K562 (cell line): ENCODE measurements around the gene CLCNKA. TPM values are rescaled to one million over a fixed set of nuclear protein-coding genes. Genes with fewer than 3 reads are reported as not detected.

Experiments
- AFF1 ChIP-seq, 2 experiments: fragments of 450-650 bp; IDR thresholded peaks; 2 replicates each; pipeline ENCODE4 v1.6.1; 2018; ENCODE audit warnings: mild to moderate bottlenecking in 2 of 2, low read depth in 1 of 2; ENCODE audit not compliant: partially characterized antibody in 2 of 2
- DACH1 ChIP-seq: fragments of 450-650 bp; IDR thresholded peaks from 2 replicates; pipeline ENCODE4 v1.6.1; 2018; ENCODE audit not compliant: partially characterized antibody
- E2F5 ChIP-seq: sonication (generic); formaldehyde crosslinking; IDR thresholded peaks from 2 replicates; pipeline ENCODE4 v1.8.0; 2022; ENCODE audit warnings: mild to moderate bottlenecking, missing genetic modification reagents
- FOXA1 ChIP-seq: fragments of 450-650 bp; IDR thresholded peaks from 2 replicates; pipeline ENCODE4 v1.6.1; 2016; ENCODE audit warnings: mild to moderate bottlenecking, borderline replicate concordance
- GABPB1 ChIP-seq: sonication (generic); formaldehyde crosslinking; IDR thresholded peaks from 2 replicates; pipeline ENCODE4 v1.8.0; 2022; ENCODE audit warnings: mild to moderate bottlenecking, missing genetic modification reagents
- KLF16 ChIP-seq: IDR thresholded peaks from 2 replicates; pipeline ENCODE4 v1.6.1; 2016; ENCODE audit warnings: antibody characterized with exemption
- LARP7 ChIP-seq: fragments of 450-650 bp; IDR thresholded peaks from 2 replicates; pipeline ENCODE4 v1.6.1; 2016
- NFRKB ChIP-seq: fragments of 450-650 bp; IDR thresholded peaks from 2 replicates; pipeline ENCODE4 v1.6.1; 2016; ENCODE audit warnings: low read depth
- PRMT5 ChIP-seq: sonication (generic); formaldehyde crosslinking; IDR thresholded peaks from 2 replicates; pipeline ENCODE4 v1.5.0; 2020; ENCODE audit warnings: missing genetic modification reagents
- SLC30A9 ChIP-seq: fragments of 250-450 bp; sonication (Bioruptor Pico); IDR thresholded peaks from 2 replicates; pipeline ENCODE4 v1.8.0; 2022; ENCODE audit warnings: mild to moderate bottlenecking, moderate library complexity
- SMARCC2 ChIP-seq: fragments of 450-650 bp; IDR thresholded peaks from 2 replicates; pipeline ENCODE4 v1.6.1; 2017; ENCODE audit warnings: antibody characterized with exemption, moderate library complexity, mild to moderate bottlenecking, low read depth
- SMARCE1 ChIP-seq: fragments of 450-650 bp; IDR thresholded peaks from 2 replicates; pipeline ENCODE4 v1.7.1; 2016; ENCODE audit warnings: mild to moderate bottlenecking
- SNRNP70 ChIP-seq: fragments of 200-400 bp; formaldehyde crosslinking; optimal IDR thresholded peaks from 2 replicates; pipeline ENCODE3; 2017; ENCODE audit warnings: low read depth, low read length
- TAF7 ChIP-seq: fragments of 450-650 bp; IDR thresholded peaks from 2 replicates; pipeline ENCODE4 v1.6.1; 2016; ENCODE audit warnings: missing genetic modification characterization, missing compliant biosample characterization
- TBP ChIP-seq: optimal IDR thresholded peaks from 2 replicates; pipeline ENCODE3; 2011; ENCODE audit warnings: low read depth, low read length, improper control_type of control experiment
- ZNF431 ChIP-seq: sonication (generic); formaldehyde crosslinking; IDR thresholded peaks from 2 replicates; pipeline ENCODE4 v1.8.0; 2022; ENCODE audit warnings: mild to moderate bottlenecking, missing genetic modification reagents
- ZNF764 ChIP-seq: fragments of 250-450 bp; sonication (Bioruptor Pico); IDR thresholded peaks from 2 replicates; pipeline ENCODE4 v1.4.0; 2020; ENCODE audit warnings: low read depth, mild to moderate bottlenecking, moderate library complexity
- ZNF766 ChIP-seq: fragments of 200-800 bp; sonication (Bioruptor generic); conservative IDR thresholded peaks from 2 replicates; pipeline ENCODE4 v1.6.1; 2016; ENCODE audit warnings: missing genetic modification characterization, missing compliant biosample characterization
- polyA plus RNA-seq, 8 experiments: library from polyadenylated mRNA; depleted of rRNA in 4 of 8; stranded (reverse) in 5 of 8; unstranded in 3 of 8; fragments of >200 nt; fragmentation: Nextera tagmentation in 2 of 8; fragmentation: Illumina TruSeq in 1 of 8; extraction: Ambion mirVana in 2 of 8; extraction: Trizol in 1 of 8; gene quantifications; 2 replicates each; pipeline versions ENCODE4 v1.2.1 to v1.2.3, GENCODE V29; 2011 to 2014; ENCODE audit warnings: inconsistent platforms in 1 of 8, missing spikeins in 1 of 8
- total RNA-seq, 7 experiments: library from RNA; depleted of rRNA in 6 of 7; stranded (reverse); fragments of >200 nt in 6 of 7; fragmentation: Illumina TruSeq in 2 of 7; extraction: Trizol in 2 of 7; gene quantifications; 2 replicates each; pipeline versions ENCODE4 v1.2.1 to v1.2.3, GENCODE V29; 2011 to 2021; ENCODE audit warnings: low replicate concordance in 1 of 7
- TF ChIP-seq, protein P1 (sequence below): fragments of 250-450 bp; sonication (Bioruptor Pico); IDR thresholded peaks from 2 replicates; pipeline ENCODE4 v1.6.1; 2021; ENCODE audit warnings: mild to moderate bottlenecking
- TF ChIP-seq, protein P2 (sequence below): fragments of 450-650 bp; IDR thresholded peaks from 2 replicates; pipeline ENCODE4 v1.6.1; 2016; ENCODE audit warnings: low read depth, mild to moderate bottlenecking, moderate library complexity
- TF ChIP-seq, protein P3 (sequence below): fragments of 450-650 bp; IDR thresholded peaks from 2 replicates; pipeline ENCODE4 v1.6.1; 2018; ENCODE audit warnings: mild to moderate bottlenecking, low read depth; ENCODE audit not compliant: partially characterized antibody

Gene CLCNKA
- total and polyA plus RNA-seq, 9 of the 15 experiments (the other 6 are each of a cell fraction or from before 2014, with no cell fraction given) = 0.03 to 0.37 (median 0.10) TPM; not detected in 3

- TF ChIP-seq NFRKB = no peak
- TF ChIP-seq FOXA1 = no peak
- TF ChIP-seq SNRNP70 = no peak
- TF ChIP-seq ZNF764 (CRISPR knock-in tag) = no peak
- TF ChIP-seq TBP = peak; percentile 21
- TF ChIP-seq ZNF766 = no peak
- TF ChIP-seq, protein P1, sequence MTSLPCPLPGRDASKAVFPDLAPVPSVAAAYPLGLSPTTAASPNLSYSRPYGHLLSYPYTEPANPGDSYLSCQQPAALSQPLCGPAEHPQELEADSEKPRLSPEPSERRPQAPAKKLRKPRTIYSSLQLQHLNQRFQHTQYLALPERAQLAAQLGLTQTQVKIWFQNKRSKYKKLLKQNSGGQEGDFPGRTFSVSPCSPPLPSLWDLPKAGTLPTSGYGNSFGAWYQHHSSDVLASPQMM (CRISPR knock-in tag) = no peak
- no peak for TF ChIP-seq DACH1
- TF ChIP-seq E2F5 (CRISPR knock-in tag) = no peak
- TF ChIP-seq ZNF431 (CRISPR knock-in tag) = no peak
- TF ChIP-seq PRMT5 (CRISPR knock-in tag) = no peak
- no peak for TF ChIP-seq SMARCC2
- TF ChIP-seq, protein P2, sequence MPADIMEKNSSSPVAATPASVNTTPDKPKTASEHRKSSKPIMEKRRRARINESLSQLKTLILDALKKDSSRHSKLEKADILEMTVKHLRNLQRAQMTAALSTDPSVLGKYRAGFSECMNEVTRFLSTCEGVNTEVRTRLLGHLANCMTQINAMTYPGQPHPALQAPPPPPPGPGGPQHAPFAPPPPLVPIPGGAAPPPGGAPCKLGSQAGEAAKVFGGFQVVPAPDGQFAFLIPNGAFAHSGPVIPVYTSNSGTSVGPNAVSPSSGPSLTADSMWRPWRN = no peak
- TF ChIP-seq AFF1 (IDR thresholded peaks at IDR 0.05; ENCODE audit: low read depth in 1 of 2, partially characterized antibody in 2 of 2) = no peak
- no peak for TF ChIP-seq LARP7
- TF ChIP-seq TAF7 (tag) = no peak
- no peak for TF ChIP-seq SMARCE1
- TF ChIP-seq SLC30A9 = no peak
- peak; percentile 95 for TF ChIP-seq KLF16
- TF ChIP-seq, protein P3, sequence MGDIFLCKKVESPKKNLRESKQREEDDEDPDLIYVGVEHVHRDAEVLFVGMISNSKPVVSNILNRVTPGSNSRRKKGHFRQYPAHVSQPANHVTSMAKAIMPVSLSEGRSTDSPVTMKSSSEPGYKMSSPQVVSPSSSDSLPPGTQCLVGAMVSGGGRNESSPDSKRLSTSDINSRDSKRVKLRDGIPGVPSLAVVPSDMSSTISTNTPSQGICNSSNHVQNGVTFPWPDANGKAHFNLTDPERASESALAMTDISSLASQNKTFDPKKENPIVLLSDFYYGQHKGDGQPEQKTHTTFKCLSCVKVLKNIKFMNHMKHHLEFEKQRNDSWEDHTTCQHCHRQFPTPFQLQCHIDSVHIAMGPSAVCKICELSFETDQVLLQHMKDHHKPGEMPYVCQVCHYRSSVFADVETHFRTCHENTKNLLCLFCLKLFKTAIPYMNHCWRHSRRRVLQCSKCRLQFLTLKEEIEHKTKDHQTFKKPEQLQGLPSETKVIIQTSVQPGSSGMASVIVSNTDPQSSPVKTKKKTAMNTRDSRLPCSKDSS = no peak
- peak; percentile 78 for TF ChIP-seq GABPB1 (CRISPR knock-in tag)
Observed at GRCh38 chr1:16032388-16033102, 10.7 kb downstream of the CLCNKA start (continued).
